ENCODE results near the gene DOK6. TPM values are rescaled to one million over a fixed set of nuclear protein-coding genes. Genes with fewer than 3 reads are reported as not detected.

The DOK6 gene
- total and polyA plus RNA-seq, 10 of the 15 experiments (the other 5 are each of a cell fraction or from before 2014, with no cell fraction given), result 0.01 to 0.09 (median 0.04) TPM; not detected in 4

- no peak for TF ChIP-seq MLLT1 (IDR thresholded peaks at IDR 0.05)
Observed at GRCh38 chr18:69558052-69558451, 157.4 kb downstream of the DOK6 start (continued).

GRCh38 chr18:69559604-69560003 lies 158.9 kb downstream of the DOK6 start:
- Histone ChIP-seq H3K4me1 (ENCODE audit: control insufficient read depth, insufficient read depth, low read length) (no peaks in the 10 kb centered on the region), H3K4me3 (no peak overlapping the region), H3K79me2 (ENCODE audit: control insufficient read depth, insufficient read depth, low read length) (no peaks in the 10 kb centered on the region), H2AFZ (ENCODE audit: control insufficient read depth, low read depth, low read length) (no peak overlapping the region), H3K9ac (ENCODE audit: control insufficient read depth, insufficient read depth, low read length) (no peak overlapping the region), H4K20me1 (ENCODE audit: control insufficient read depth, insufficient read depth) (no peaks in the 10 kb centered on the region), H3K36me3 (ENCODE audit: control insufficient read depth in 2 of 2, insufficient read depth in 2 of 2, low read length in 1 of 2) (no peaks in the 10 kb centered on the region), H3K4me2 (ENCODE audit: control insufficient read depth, insufficient read depth) (no peak overlapping the region), H3K9me3 (replicated peaks; ENCODE audit: control insufficient read depth, insufficient read depth, low read length) (no peaks in the 10 kb centered on the region), H3K27me3 (replicated peaks in 1 of 2; ENCODE audit: control insufficient read depth in 2 of 2, insufficient read depth in 2 of 2, low read length in 1 of 2) (no peaks in the 10 kb centered on the region), H3K27ac (ENCODE audit: control insufficient read depth, insufficient read depth) (no peak overlapping the region)
- in situ Hi-C loops (cut with MboI), result no loop called here
- intact Hi-C loops (cut with micrococcal nuclease; ENCODE audit: unreplicated experiment), result no loop called here
- ATAC-seq (no peak), DNase-seq (ENCODE audit: low read depth, low spot score) (no peak), FAIRE-seq (no peak)
- CTCF ChIA-PET, result no interaction called here
- SMC1A ChIA-PET (ENCODE audit: uncharacterized antibody, unreplicated experiment), result no interaction called here
- POLR2A ChIA-PET, result no interaction called here
- RAD21 ChIA-PET (ENCODE audit: unreplicated experiment), result no interaction called here
- BruUV-seq (replicated peaks), result no TSS peak
- no peak for TF ChIP-seq GABPA (IDR thresholded peaks at IDR 0.05; ENCODE audit: low read depth)
- no peak for TF ChIP-seq BCL3 (IDR thresholded peaks at IDR 0.05; ENCODE audit: borderline replicate concordance, insufficient read depth, low read depth, low read length, poor library complexity, severe bottlenecking)
- no peak for TF ChIP-seq ATF3 (IDR thresholded peaks at IDR 0.05; ENCODE audit: borderline replicate concordance, extremely low read depth, low read depth, low read length)
- TF ChIP-seq IRF5 (IDR thresholded peaks at IDR 0.05; ENCODE audit: borderline replicate concordance), result no peak
- no peak for TF ChIP-seq E4F1 (IDR thresholded peaks at IDR 0.05; ENCODE audit: borderline replicate concordance, partially characterized antibody)
- no peak for TF ChIP-seq NFIC (IDR thresholded peaks at IDR 0.05; ENCODE audit: low read depth, low read length)
- TF ChIP-seq BHLHE40 (IDR thresholded peaks at IDR 0.05; ENCODE audit: borderline replicate concordance in 1 of 2, low read depth in 2 of 2, low read length in 1 of 2), result no peak
- no peak for TF ChIP-seq PAX8 (IDR thresholded peaks at IDR 0.05)
- TF ChIP-seq CTCF (IDR thresholded peaks at IDR 0.05 in 2 of 3, conservative IDR thresholded peaks at IDR 0.05 in 1 of 3; ENCODE audit: control insufficient read depth in 2 of 3, extremely low read depth in 1 of 3, insufficient read depth in 1 of 3, low read depth in 3 of 3, low read length in 3 of 3), result no peak
- TF ChIP-seq SPI1 (IDR thresholded peaks at IDR 0.05; ENCODE audit: borderline replicate concordance, insufficient read depth, low read depth, low read length), result no peak
- TF ChIP-seq SIN3A (IDR thresholded peaks at IDR 0.05; ENCODE audit: low read depth, low read length), result no peak
- no peak for TF ChIP-seq YY1 (IDR thresholded peaks at IDR 0.05; ENCODE audit: low read depth, low read length)
